Measurements from ENCODE around the gene PARL. TPM values are rescaled to one million over a fixed set of nuclear protein-coding genes. Genes with fewer than 3 reads are reported as not detected.

The PARL gene
- total and polyA plus RNA-seq, 2 experiments from 2014 or later: 32.3 to 47.9 TPM

DNA sequence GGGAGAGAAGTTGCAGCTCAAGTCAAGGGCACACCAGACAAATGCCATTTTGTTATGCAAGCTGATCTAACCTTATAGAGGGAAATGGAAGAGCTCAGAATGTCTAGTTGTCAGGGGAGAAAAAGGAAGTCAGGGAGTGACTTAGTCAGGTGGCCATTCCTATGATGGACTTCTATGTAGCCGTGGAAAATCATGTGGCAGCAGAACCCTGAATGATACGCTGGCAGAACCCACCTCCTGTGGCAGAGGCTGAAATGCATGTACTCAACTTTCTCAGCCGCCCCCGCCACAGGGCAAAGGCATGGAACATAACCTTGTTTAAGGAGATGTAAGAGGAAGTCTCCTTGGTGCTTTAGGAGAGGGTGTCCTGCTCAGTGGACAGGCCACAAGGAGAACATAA lies 37.7 kb upstream of the PARL start:
- no peak for TF ChIP-seq EZH2 (IDR thresholded peaks at IDR 0.05; ENCODE audit: borderline replicate concordance)
- Histone ChIP-seq H3K9me3 (ENCODE audit: low read depth) (no peaks in the 10 kb centered on the region), H2AFZ (no peak overlapping the region), H3K27ac (no peak overlapping the region), H3K79me2 (no peaks in the 10 kb centered on the region), H3K27me3 (no peaks in the 10 kb centered on the region), H3K4me3 (no peak overlapping the region), H3K4me2 (no peak overlapping the region), H3K36me3 (replicated peaks; ENCODE audit: insufficient read depth, low read depth) (no peaks in the 10 kb centered on the region), H3K9me2 (replicated peaks; ENCODE audit: insufficient read depth) (no peaks in the 10 kb centered on the region), H3K4me1 (ENCODE audit: insufficient read depth) (no peaks in the 10 kb centered on the region), H4K20me1 (ENCODE audit: insufficient read depth, poor library complexity, severe bottlenecking) (no peaks in the 10 kb centered on the region)
- DNase-seq (ENCODE audit: low spot score): no peak
- over 99% methylated on average over 4 of the region's 4 CpGs for WGBS (ENCODE audit: low lambda C conversion rate, missing lambda C conversion rate)

DNA sequence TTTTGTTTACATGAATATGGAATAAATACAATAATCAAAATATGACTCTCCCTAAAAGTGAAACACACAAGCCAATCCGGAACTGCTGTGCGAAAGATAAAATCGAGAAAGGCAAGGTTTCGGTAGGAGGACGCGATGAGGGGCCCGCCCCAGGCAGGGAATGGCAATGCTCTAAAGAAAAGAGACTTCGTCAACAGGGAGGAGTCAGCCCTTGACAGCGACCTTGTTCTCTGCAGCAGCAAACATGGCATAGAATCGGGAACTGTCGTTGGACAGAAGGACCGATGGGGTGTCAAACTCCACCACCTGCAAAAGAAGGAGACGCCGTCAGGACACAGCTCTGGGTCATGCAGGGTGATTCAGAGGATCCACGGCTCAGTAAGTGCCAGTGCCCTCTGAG lies 36.4 kb upstream of the PARL start:
- no peak overlapping the region for H3K4me3 ChIP-seq
- no peaks in the 10 kb centered on the region for H3K36me3 ChIP-seq (replicated peaks; ENCODE audit: insufficient read depth, low read depth)
- no peak overlapping the region for H2AFZ ChIP-seq
- no peak for DNase-seq (ENCODE audit: low spot score)
- TF ChIP-seq EZH2 (IDR thresholded peaks at IDR 0.05; ENCODE audit: borderline replicate concordance) (no peak), EZH2phosphoT487 (IDR thresholded peaks at IDR 0.05; ENCODE audit: low read depth, severe bottlenecking, unreplicated experiment) (no peak)
- TF ChIP-seq, protein P1, sequence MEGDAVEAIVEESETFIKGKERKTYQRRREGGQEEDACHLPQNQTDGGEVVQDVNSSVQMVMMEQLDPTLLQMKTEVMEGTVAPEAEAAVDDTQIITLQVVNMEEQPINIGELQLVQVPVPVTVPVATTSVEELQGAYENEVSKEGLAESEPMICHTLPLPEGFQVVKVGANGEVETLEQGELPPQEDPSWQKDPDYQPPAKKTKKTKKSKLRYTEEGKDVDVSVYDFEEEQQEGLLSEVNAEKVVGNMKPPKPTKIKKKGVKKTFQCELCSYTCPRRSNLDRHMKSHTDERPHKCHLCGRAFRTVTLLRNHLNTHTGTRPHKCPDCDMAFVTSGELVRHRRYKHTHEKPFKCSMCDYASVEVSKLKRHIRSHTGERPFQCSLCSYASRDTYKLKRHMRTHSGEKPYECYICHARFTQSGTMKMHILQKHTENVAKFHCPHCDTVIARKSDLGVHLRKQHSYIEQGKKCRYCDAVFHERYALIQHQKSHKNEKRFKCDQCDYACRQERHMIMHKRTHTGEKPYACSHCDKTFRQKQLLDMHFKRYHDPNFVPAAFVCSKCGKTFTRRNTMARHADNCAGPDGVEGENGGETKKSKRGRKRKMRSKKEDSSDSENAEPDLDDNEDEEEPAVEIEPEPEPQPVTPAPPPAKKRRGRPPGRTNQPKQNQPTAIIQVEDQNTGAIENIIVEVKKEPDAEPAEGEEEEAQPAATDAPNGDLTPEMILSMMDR (IDR thresholded peaks at IDR 0.05; ENCODE audit: poor library complexity): no peak
- no peaks in the 10 kb centered on the region for H3K79me2 ChIP-seq
- H3K4me1 ChIP-seq (ENCODE audit: insufficient read depth): no peaks in the 10 kb centered on the region
- no peaks in the 10 kb centered on the region for H3K9me2 ChIP-seq (replicated peaks; ENCODE audit: insufficient read depth)
- no peak overlapping the region for H3K4me2 ChIP-seq
- no peaks in the 10 kb centered on the region for H3K9me3 ChIP-seq (ENCODE audit: low read depth)
- no peak overlapping the region for H3K27ac ChIP-seq
- WGBS (ENCODE audit: low lambda C conversion rate, missing lambda C conversion rate): 95% methylated on average over 15 of the region's 15 CpGs
- H4K20me1 ChIP-seq (ENCODE audit: insufficient read depth, poor library complexity, severe bottlenecking): no peaks in the 10 kb centered on the region
- H3K27me3 ChIP-seq: no peaks in the 10 kb centered on the region

DNA sequence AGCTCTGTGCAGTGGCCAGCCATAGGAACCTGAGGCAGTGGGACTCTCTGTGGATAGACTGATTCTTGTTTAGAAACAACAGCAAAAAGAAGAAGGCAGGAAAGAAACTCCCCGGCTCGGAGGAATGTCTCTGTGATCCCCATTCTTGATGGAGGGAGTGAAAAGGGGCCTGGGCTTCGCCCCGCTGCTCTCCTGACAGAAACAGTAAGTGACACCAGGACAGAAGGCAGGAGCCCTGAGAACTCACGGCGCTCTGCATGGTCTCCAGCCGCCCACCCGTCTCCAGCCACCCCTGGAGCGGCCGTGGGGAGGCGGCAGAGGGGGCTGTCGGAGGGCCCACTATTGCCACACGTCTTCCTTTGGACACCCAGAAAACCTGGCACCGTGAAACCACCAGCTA lies 35.7 kb upstream of the PARL start:
- DNase-seq (ENCODE audit: low spot score): no peak
- Histone ChIP-seq H4K20me1 (ENCODE audit: insufficient read depth, poor library complexity, severe bottlenecking) (no peaks in the 10 kb centered on the region), H3K4me3 (no peak overlapping the region), H3K79me2 (no peaks in the 10 kb centered on the region), H3K4me1 (ENCODE audit: insufficient read depth) (no peaks in the 10 kb centered on the region), H2AFZ (no peak overlapping the region), H3K27me3 (no peaks in the 10 kb centered on the region), H3K9me3 (ENCODE audit: low read depth) (no peaks in the 10 kb centered on the region), H3K27ac (no peak overlapping the region), H3K36me3 (replicated peaks; ENCODE audit: insufficient read depth, low read depth) (no peaks in the 10 kb centered on the region), H3K9me2 (replicated peaks; ENCODE audit: insufficient read depth) (no peaks in the 10 kb centered on the region), H3K4me2 (no peak overlapping the region)
- WGBS (ENCODE audit: low lambda C conversion rate, missing lambda C conversion rate): 88% methylated on average over 14 of the region's 14 CpGs
- TF ChIP-seq EZH2phosphoT487 (IDR thresholded peaks at IDR 0.05; ENCODE audit: low read depth, severe bottlenecking, unreplicated experiment) (no peak), EZH2 (IDR thresholded peaks at IDR 0.05; ENCODE audit: borderline replicate concordance) (no peak)
- TF ChIP-seq, protein P1 (IDR thresholded peaks at IDR 0.05; ENCODE audit: poor library complexity): no peak

DNA sequence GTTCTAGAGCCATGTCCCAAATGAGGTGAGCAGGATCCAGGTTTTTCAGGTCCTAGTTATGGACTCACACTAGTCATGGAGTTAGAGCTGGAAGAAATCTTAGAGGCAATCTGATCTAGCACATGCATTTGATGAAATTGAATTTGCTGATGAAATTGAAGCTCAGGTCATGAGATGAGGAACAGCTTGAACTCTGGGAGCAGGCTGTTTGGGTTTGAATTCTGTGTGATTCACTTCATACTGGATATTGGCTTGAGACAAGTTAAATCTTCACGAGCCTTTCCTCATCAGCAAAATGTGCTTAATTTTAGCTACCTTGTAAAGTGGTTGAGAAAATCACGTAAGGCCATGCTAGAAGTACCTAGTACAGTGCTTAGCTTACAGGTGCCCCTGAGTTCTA lies 33.5 kb upstream of the PARL start:
- H3K4me1 ChIP-seq (ENCODE audit: insufficient read depth): no peaks in the 10 kb centered on the region
- H3K4me3 ChIP-seq: no peak overlapping the region
- no peaks in the 10 kb centered on the region for H3K9me2 ChIP-seq (replicated peaks; ENCODE audit: insufficient read depth)
- no peaks in the 10 kb centered on the region for H3K79me2 ChIP-seq
- no peaks in the 10 kb centered on the region for H3K27me3 ChIP-seq
- WGBS (ENCODE audit: low lambda C conversion rate, missing lambda C conversion rate): 95% methylated on average over 2 of the region's 2 CpGs
- H3K4me2 ChIP-seq: no peak overlapping the region
- TF ChIP-seq EZH2phosphoT487 (IDR thresholded peaks at IDR 0.05; ENCODE audit: low read depth, severe bottlenecking, unreplicated experiment): no peak
- no peak for TF ChIP-seq EZH2 (IDR thresholded peaks at IDR 0.05; ENCODE audit: borderline replicate concordance)
- TF ChIP-seq, protein P1 (IDR thresholded peaks at IDR 0.05; ENCODE audit: poor library complexity): no peak
- no peak overlapping the region for H2AFZ ChIP-seq
- H3K27ac ChIP-seq: no peak overlapping the region
- H3K36me3 ChIP-seq (replicated peaks; ENCODE audit: insufficient read depth, low read depth): no peaks in the 10 kb centered on the region
- no peaks in the 10 kb centered on the region for H4K20me1 ChIP-seq (ENCODE audit: insufficient read depth, poor library complexity, severe bottlenecking)
- DNase-seq (ENCODE audit: low spot score): no peak
- H3K9me3 ChIP-seq (ENCODE audit: low read depth): no peaks in the 10 kb centered on the region

Measured in hepatocyte (in vitro differentiated cells).